ENCODE results near the gene XPO4.

XPO4 gene

DNA sequence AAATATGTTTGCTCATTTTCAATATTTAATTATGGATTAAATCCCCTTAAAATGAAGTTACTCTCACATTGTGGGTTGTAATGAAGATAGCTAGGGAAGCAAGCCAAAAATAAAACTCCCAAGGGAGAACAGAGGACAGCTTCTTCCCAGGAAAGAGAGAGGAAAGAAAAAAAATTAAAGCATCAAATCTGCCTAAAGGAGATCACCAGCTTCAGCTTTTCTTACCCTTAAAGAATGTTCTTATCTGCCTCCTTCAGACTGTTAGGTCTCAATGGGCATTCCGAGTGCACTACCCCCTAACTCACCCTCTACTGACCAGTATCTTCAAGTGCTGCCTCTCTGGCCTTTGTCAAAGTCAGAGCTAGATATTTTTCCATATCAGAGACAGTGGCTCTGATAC is 55.2 kb downstream of the XPO4 start:
- TF ChIP-seq MAX (IDR thresholded peaks at IDR 0.05) = no peak
- no peak for TF ChIP-seq EGR1 (IDR thresholded peaks at IDR 0.05)
- no peak for TF ChIP-seq ZBTB7A (IDR thresholded peaks at IDR 0.05; ENCODE audit: low read depth)
- no peak for TF ChIP-seq YY1 (IDR thresholded peaks at IDR 0.05; ENCODE audit: low read depth)
- no peak for TF ChIP-seq EP300 (IDR thresholded peaks at IDR 0.05; ENCODE audit: borderline replicate concordance)
- no peak for TF ChIP-seq RAD21 (IDR thresholded peaks at IDR 0.05; ENCODE audit: low read depth)
- TF ChIP-seq CREB1 (IDR thresholded peaks at IDR 0.05; ENCODE audit: low read depth) = no peak
- no peak for TF ChIP-seq FOXM1 (IDR thresholded peaks at IDR 0.05; ENCODE audit: borderline replicate concordance, low read depth)
- TF ChIP-seq TEAD4 (IDR thresholded peaks at IDR 0.05) = no peak
- no peak for TF ChIP-seq TCF12 (IDR thresholded peaks at IDR 0.05; ENCODE audit: low read depth)
- no peak for TF ChIP-seq NFIC (IDR thresholded peaks at IDR 0.05)
- TF ChIP-seq, protein P1, sequence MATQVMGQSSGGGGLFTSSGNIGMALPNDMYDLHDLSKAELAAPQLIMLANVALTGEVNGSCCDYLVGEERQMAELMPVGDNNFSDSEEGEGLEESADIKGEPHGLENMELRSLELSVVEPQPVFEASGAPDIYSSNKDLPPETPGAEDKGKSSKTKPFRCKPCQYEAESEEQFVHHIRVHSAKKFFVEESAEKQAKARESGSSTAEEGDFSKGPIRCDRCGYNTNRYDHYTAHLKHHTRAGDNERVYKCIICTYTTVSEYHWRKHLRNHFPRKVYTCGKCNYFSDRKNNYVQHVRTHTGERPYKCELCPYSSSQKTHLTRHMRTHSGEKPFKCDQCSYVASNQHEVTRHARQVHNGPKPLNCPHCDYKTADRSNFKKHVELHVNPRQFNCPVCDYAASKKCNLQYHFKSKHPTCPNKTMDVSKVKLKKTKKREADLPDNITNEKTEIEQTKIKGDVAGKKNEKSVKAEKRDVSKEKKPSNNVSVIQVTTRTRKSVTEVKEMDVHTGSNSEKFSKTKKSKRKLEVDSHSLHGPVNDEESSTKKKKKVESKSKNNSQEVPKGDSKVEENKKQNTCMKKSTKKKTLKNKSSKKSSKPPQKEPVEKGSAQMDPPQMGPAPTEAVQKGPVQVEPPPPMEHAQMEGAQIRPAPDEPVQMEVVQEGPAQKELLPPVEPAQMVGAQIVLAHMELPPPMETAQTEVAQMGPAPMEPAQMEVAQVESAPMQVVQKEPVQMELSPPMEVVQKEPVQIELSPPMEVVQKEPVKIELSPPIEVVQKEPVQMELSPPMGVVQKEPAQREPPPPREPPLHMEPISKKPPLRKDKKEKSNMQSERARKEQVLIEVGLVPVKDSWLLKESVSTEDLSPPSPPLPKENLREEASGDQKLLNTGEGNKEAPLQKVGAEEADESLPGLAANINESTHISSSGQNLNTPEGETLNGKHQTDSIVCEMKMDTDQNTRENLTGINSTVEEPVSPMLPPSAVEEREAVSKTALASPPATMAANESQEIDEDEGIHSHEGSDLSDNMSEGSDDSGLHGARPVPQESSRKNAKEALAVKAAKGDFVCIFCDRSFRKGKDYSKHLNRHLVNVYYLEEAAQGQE (IDR thresholded peaks at IDR 0.05; ENCODE audit: low read depth) = no peak
- TF ChIP-seq, protein P2, sequence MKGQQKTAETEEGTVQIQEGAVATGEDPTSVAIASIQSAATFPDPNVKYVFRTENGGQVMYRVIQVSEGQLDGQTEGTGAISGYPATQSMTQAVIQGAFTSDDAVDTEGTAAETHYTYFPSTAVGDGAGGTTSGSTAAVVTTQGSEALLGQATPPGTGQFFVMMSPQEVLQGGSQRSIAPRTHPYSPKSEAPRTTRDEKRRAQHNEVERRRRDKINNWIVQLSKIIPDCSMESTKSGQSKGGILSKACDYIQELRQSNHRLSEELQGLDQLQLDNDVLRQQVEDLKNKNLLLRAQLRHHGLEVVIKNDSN (IDR thresholded peaks at IDR 0.05) = no peak
- no peak for TF ChIP-seq CEBPB (IDR thresholded peaks at IDR 0.05)
- no peak for TF ChIP-seq TAF1 (IDR thresholded peaks at IDR 0.05; ENCODE audit: low read depth)

DNA sequence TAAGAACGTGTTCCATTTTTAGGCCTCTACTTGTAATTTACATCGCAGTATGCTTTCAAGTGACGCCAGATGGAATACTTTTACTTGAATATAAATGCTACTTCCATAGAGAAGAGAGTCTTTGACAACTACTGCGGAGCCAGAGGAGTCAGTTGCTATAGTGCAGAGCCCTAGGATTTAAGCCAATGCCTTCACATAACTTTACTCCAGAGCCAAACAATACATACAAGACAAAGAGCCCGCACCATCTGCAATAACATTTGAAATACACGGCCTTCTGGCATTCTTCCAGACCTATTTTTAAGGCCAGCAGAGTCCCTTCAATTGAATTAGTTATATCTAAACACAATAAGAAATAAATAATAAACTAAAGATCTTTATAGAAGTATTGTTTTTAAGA is 59.4 kb downstream of the XPO4 start:
- TF ChIP-seq, protein P1 (IDR thresholded peaks at IDR 0.05; ENCODE audit: low read depth) = no peak
- TF ChIP-seq RAD21 (IDR thresholded peaks at IDR 0.05; ENCODE audit: low read depth) (no peak), CEBPB (IDR thresholded peaks at IDR 0.05) (no peak), ZBTB7A (IDR thresholded peaks at IDR 0.05; ENCODE audit: low read depth) (no peak)

- TF ChIP-seq EP300 (IDR thresholded peaks at IDR 0.05; ENCODE audit: borderline replicate concordance) = no peak
Measured at GRCh38 chr13:20840568-20840967, 62.0 kb downstream of the XPO4 start.

GRCh38 chr13:20833900-20834679 is 68.5 kb downstream of the XPO4 start:
- TF ChIP-seq NFIC (IDR thresholded peaks at IDR 0.05) (no peak), TCF12 (IDR thresholded peaks at IDR 0.05; ENCODE audit: low read depth) (no peak), CREB1 (IDR thresholded peaks at IDR 0.05; ENCODE audit: low read depth) (no peak), EP300 (IDR thresholded peaks at IDR 0.05; ENCODE audit: borderline replicate concordance) (no peak), TAF1 (IDR thresholded peaks at IDR 0.05; ENCODE audit: low read depth) (no peak), CEBPB (IDR thresholded peaks at IDR 0.05) (no peak), EGR1 (IDR thresholded peaks at IDR 0.05) (no peak), MAX (IDR thresholded peaks at IDR 0.05) (no peak), TEAD4 (IDR thresholded peaks at IDR 0.05) (no peak), YY1 (IDR thresholded peaks at IDR 0.05; ENCODE audit: low read depth) (no peak), ZBTB7A (IDR thresholded peaks at IDR 0.05; ENCODE audit: low read depth) (no peak), FOXM1 (IDR thresholded peaks at IDR 0.05; ENCODE audit: borderline replicate concordance, low read depth) (no peak), RAD21 (IDR thresholded peaks at IDR 0.05; ENCODE audit: low read depth) (no peak)
- TF ChIP-seq, protein P1 (IDR thresholded peaks at IDR 0.05; ENCODE audit: low read depth) = no peak
- TF ChIP-seq, protein P2 (IDR thresholded peaks at IDR 0.05) = no peak

Data from Ishikawa (cell line).